ENCODE results near the gene AKAP5. TPM values are rescaled to one million over a fixed set of nuclear protein-coding genes. Genes with fewer than 3 reads are reported as not detected.
A peak's percentile ranks its signal among the peaks of the same experiment; 100 is the strongest.

The AKAP5 gene
- total RNA-seq, 1 donor from 2014 or later = 4.3 TPM

DNA sequence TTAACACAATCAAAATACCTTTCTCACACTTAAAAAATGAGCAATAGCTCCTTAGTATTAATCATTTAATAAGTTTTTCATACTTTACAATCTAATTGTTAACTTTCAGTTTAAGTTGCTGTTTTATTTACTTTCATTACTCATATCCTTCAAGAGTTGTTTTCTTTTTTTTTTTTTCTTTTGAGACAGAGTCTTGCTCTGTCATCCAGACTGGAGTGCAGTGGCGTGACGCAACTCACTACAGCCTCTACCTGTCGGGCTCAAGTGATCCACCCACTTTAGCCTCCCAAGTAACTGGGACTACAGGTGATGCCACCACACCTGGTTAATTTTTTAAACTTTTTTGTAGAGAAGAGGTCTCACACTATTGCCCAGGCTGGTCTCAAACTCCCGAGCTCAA, 55.4 kb downstream of the AKAP5 start:
- TF ChIP-seq, protein P1, sequence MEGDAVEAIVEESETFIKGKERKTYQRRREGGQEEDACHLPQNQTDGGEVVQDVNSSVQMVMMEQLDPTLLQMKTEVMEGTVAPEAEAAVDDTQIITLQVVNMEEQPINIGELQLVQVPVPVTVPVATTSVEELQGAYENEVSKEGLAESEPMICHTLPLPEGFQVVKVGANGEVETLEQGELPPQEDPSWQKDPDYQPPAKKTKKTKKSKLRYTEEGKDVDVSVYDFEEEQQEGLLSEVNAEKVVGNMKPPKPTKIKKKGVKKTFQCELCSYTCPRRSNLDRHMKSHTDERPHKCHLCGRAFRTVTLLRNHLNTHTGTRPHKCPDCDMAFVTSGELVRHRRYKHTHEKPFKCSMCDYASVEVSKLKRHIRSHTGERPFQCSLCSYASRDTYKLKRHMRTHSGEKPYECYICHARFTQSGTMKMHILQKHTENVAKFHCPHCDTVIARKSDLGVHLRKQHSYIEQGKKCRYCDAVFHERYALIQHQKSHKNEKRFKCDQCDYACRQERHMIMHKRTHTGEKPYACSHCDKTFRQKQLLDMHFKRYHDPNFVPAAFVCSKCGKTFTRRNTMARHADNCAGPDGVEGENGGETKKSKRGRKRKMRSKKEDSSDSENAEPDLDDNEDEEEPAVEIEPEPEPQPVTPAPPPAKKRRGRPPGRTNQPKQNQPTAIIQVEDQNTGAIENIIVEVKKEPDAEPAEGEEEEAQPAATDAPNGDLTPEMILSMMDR (IDR thresholded peaks at IDR 0.05) = no peak
- Mint-ChIP-seq H3K36me3 (ENCODE audit: low read depth) (peaks cover 2% of the 10 kb centered on the region), H3K4me1 (ENCODE audit: low read depth) (peaks cover 18% of the 10 kb centered on the region), H3K27me3 (ENCODE audit: low read depth) (no peaks in the 10 kb centered on the region), H3K9me3 (ENCODE audit: low read depth) (no peaks in the 10 kb centered on the region), H3K27ac (ENCODE audit: unreplicated experiment) (peak overlapping the region; percentile 19), H3K4me3 (ENCODE audit: unreplicated experiment) (no peak overlapping the region)
- DNase-seq (ENCODE audit: low spot score) = no peak

DNA sequence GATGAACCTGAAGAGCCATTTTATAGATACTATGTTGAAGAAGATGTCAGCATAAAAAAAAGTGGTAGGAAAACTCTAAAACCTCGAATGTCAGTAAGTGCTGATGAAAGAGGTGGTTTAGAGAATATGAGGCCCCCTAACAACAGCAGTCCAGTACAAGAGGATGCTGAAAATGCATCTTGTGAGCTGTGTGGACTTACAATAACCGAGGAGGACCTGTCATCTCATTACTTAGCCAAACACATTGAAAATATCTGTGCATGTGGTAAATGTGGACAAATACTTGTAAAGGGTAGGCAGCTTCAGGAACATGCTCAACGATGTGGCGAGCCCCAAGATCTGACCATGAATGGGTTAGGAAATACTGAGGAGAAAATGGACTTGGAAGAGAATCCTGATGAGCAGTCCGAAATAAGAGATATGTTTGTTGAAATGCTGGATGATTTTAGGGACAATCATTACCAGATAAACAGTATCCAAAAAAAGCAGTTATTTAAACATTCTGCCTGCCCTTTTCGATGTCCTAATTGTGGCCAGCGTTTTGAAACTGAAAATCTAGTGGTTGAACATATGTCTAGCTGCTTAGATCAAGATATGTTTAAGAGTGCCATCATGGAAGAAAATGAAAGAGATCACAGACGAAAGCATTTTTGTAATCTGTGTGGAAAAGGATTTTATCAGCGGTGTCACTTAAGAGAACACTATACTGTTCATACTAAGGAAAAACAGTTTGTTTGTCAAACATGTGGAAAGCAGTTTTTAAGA, 57.5 kb downstream of the AKAP5 start:
- H3K9me3 Mint-ChIP-seq (ENCODE audit: low read depth) = no peaks in the 10 kb centered on the region
- H3K27ac Mint-ChIP-seq (ENCODE audit: unreplicated experiment) = no peak overlapping the region
- peaks cover 13% of the 10 kb centered on the region for H3K4me1 Mint-ChIP-seq (ENCODE audit: low read depth)

More for the DNA sequence above, 57.5 kb downstream of the AKAP5 start:
- H3K36me3 Mint-ChIP-seq (ENCODE audit: low read depth) = peaks cover 5% of the 10 kb centered on the region
- H3K27me3 Mint-ChIP-seq (ENCODE audit: low read depth) = no peaks in the 10 kb centered on the region
- H3K4me3 Mint-ChIP-seq (ENCODE audit: unreplicated experiment) = no peak overlapping the region
- no peak for DNase-seq (ENCODE audit: low spot score)
- TF ChIP-seq, protein P1 (IDR thresholded peaks at IDR 0.05) = no peak

Other genes with a start within 250 kb of the AKAP5 start
- 0.41 TPM in 1 of 3 replicates, not detected in the others for gene ESR2, start 171.1 kb upstream of the AKAP5 start, total RNA-seq
- gene MTHFD1, start 77.1 kb upstream of the AKAP5 start, total RNA-seq = 54.2 to 94.9 TPM (median 55.4 TPM) in 3 replicates
- gene ZBTB25, start 38.3 kb downstream of the AKAP5 start, total RNA-seq = 9.3 to 12.1 TPM (median 9.7 TPM) in 3 replicates
- gene ZBTB1, start 39.3 kb downstream of the AKAP5 start, total RNA-seq = 48.5 to 49.9 TPM (median 49.3 TPM) in 3 replicates
- 1.2 to 3.2 TPM (median 1.7 TPM) in 3 replicates for gene HSPA2, start 75.2 kb downstream of the AKAP5 start, total RNA-seq
- 0.72 to 1.1 TPM (median 1.0 TPM) in 3 replicates for gene PPP1R36, start 84.5 kb downstream of the AKAP5 start, total RNA-seq
- gene PLEKHG3, start 238.9 kb downstream of the AKAP5 start, total RNA-seq = 46.3 to 133 TPM (median 131 TPM) in 3 replicates

Measured in chondrocyte (in vitro differentiated cells).